Thoracic aorta (tissue), 2 donors: ENCODE results near the gene CACUL1. TPM values are rescaled to one million over a fixed set of nuclear protein-coding genes. Genes with fewer than 3 reads are reported as not detected.

ENCODE experiments used
- ATAC-seq: fragments of 150-250 bp; one replicate; pipeline ENCODE4 v1.8.0; 2017; ENCODE audit warnings: low read depth; ENCODE audit not compliant: insufficient number of reproducible peaks, low FRiP score
- DNase-seq: peaks from one replicate; pipeline ENCODE4 v3.0.0-alpha.2; 2020; ENCODE audit warnings: low spot score
- H3K27ac ChIP-seq, 2 donors: fragments of 200-600 bp; sonication (generic); 1 replicate in 1 of 2; 2 replicates in 1 of 2; pipeline ENCODE4 v1.5.1; 2016; ENCODE audit warnings: mild to moderate bottlenecking in 2 of 2, moderate library complexity in 2 of 2
- H3K27me3 ChIP-seq: fragments of 200-600 bp; sonication (generic); replicated peaks from 2 replicates; pipeline ENCODE4 v1.6.0; 2016; ENCODE audit warnings: mild to moderate bottlenecking; ENCODE audit not compliant: insufficient read depth
- H3K36me3 ChIP-seq: fragments of 200-600 bp; sonication (generic); one replicate; pipeline ENCODE4 v1.5.1; 2016
- H3K4me1 ChIP-seq, 2 donors: fragments of 200-600 bp; sonication (generic); 1 replicate in 1 of 2; 2 replicates in 1 of 2; pipeline versions ENCODE4 v1.5.1 to v1.6.0; 2016; ENCODE audit warnings: low read depth in 2 of 2, mild to moderate bottlenecking in 1 of 2; ENCODE audit not compliant: control insufficient read depth in 1 of 2
- H3K4me3 ChIP-seq: fragments of 200-600 bp; sonication (generic); 2 replicates; pipeline ENCODE4 v1.5.1; 2016; ENCODE audit warnings: mild to moderate bottlenecking
- H3K9me3 ChIP-seq: fragments of 200-600 bp; sonication (generic); 2 replicates; pipeline ENCODE4 v1.5.1; 2016
- CTCF ChIP-seq: fragments of 200-600 bp; sonication (generic); IDR thresholded peaks from one replicate; pipeline ENCODE4 v1.5.1; 2019; ENCODE audit warnings: antibody characterized with exemption
- total RNA-seq, 2 donors: library from RNA; depleted of rRNA; stranded (reverse); fragments of >200 nt; gene quantifications; one replicate each; pipeline versions ENCODE4 v1.1.0 to v1.2.3, GENCODE V29; 2016

The CACUL1 gene
- total RNA-seq, 2 donors from 2014 or later, result 32.7 to 42.9 TPM

- DNase-seq, result no peak
- Histone ChIP-seq H3K36me3 (no peaks in the 10 kb centered on the region), H3K27ac (no peak overlapping the region), H3K4me1 (no peaks in the 10 kb centered on the region), H3K4me3 (no peak overlapping the region), H3K27me3 (no peaks in the 10 kb centered on the region), H3K9me3 (no peaks in the 10 kb centered on the region)
- no peak for TF ChIP-seq CTCF
- ATAC-seq, result no peak
Observed at GRCh38 chr10:118635674-118636402, 118.9 kb downstream of the CACUL1 start.

GRCh38 chr10:118633786-118634185 lies 121.0 kb downstream of the CACUL1 start:
- ATAC-seq, result no peak
- TF ChIP-seq CTCF, result no peak

GRCh38 chr10:118629211-118629610 lies 125.6 kb downstream of the CACUL1 start:
- Histone ChIP-seq H3K9me3 (no peaks in the 10 kb centered on the region), H3K36me3 (no peaks in the 10 kb centered on the region), H3K4me3 (no peak overlapping the region), H3K4me1 (peaks cover 0 to 5% of the 10 kb centered on the region in 2 donors), H3K27ac (no peak overlapping the region), H3K27me3 (no peaks in the 10 kb centered on the region)
- ATAC-seq, result no peak
- DNase-seq, result no peak
- TF ChIP-seq CTCF, result no peak

More at GRCh38 chr10:118633786-118634185, 121.0 kb downstream of the CACUL1 start:
- H3K9me3 ChIP-seq, result no peaks in the 10 kb centered on the region
- H3K4me1 ChIP-seq, result peaks cover 0 to 4% of the 10 kb centered on the region in 2 donors
- H3K36me3 ChIP-seq, result no peaks in the 10 kb centered on the region
- DNase-seq, result no peak
- no peaks in the 10 kb centered on the region for H3K27me3 ChIP-seq
- H3K4me3 ChIP-seq, result no peak overlapping the region
- no peak overlapping the region for H3K27ac ChIP-seq

GRCh38 chr10:118628397-118628796 lies 126.4 kb downstream of the CACUL1 start:
- ATAC-seq, result no peak
- Histone ChIP-seq H3K4me3 (no peak overlapping the region), H3K36me3 (no peaks in the 10 kb centered on the region), H3K4me1 (peaks cover 0 to 5% of the 10 kb centered on the region in 2 donors), H3K9me3 (no peaks in the 10 kb centered on the region), H3K27me3 (no peaks in the 10 kb centered on the region), H3K27ac (no peak overlapping the region)
- no peak for TF ChIP-seq CTCF
- DNase-seq, result no peak

GRCh38 chr10:118626953-118627352 lies 127.8 kb downstream of the CACUL1 start:
- Histone ChIP-seq H3K4me1 (peaks cover 0 to 5% of the 10 kb centered on the region in 2 donors), H3K9me3 (no peaks in the 10 kb centered on the region), H3K4me3 (no peak overlapping the region), H3K27ac (no peak overlapping the region), H3K36me3 (no peaks in the 10 kb centered on the region), H3K27me3 (no peaks in the 10 kb centered on the region)
- DNase-seq (no peak), ATAC-seq (no peak)
- no peak for TF ChIP-seq CTCF

Other genes with a start within 250 kb of the CACUL1 start
- not detected for gene PRLHR, start 159.3 kb downstream of the CACUL1 start, total RNA-seq